GM12878 (cell line): ENCODE measurements around the gene ARHGAP15. TPM values are rescaled to one million over a fixed set of nuclear protein-coding genes. Genes with fewer than 3 reads are reported as not detected.

ENCODE experiments used
- ATAC-seq: fragments of 200-7000 bp; cut with Tn5 transposase; 3 replicates; pipeline ENCODE4 v1.9.1; 2020; ENCODE audit warnings: mild to moderate bottlenecking, moderate library complexity
- BruUV-seq: library from RNA; stranded (reverse); fragments of 400-500 nt; replicated peaks from 2 replicates; lab custom pipeline; 2021; lab: Mats Ljungman, UMichigan
- CTCF ChIA-PET: fragments of 300-600 bp; sonication (Branson Sonifier 250); formaldehyde crosslinking; extraction: SDS; loops from one replicate; lab custom pipeline; 2021; ENCODE audit warnings: inconsistent platforms; lab: Yijun Ruan, JAX
- POLR2A ChIA-PET: fragments of 350-600 bp; formaldehyde crosslinking; extraction: SDS; loops from one replicate; lab custom pipeline; 2021; ENCODE audit warnings: inconsistent platforms; lab: Charles Lee
- RAD21 ChIA-PET: fragments of 300-600 bp; sonication (Branson Sonifier 250); formaldehyde crosslinking; loops from one replicate; lab custom pipeline; 2023; ENCODE audit warnings: antibody characterized with exemption; ENCODE audit not compliant: unreplicated experiment; lab: Charles Lee
- SMC1A ChIA-PET: fragments of 300-600 bp; sonication (Branson Sonifier 250); formaldehyde crosslinking; loops from one replicate; lab custom pipeline; 2023; ENCODE audit not compliant: unreplicated experiment, uncharacterized antibody; lab: Charles Lee
- DNase-seq: peaks from one replicate; pipeline ENCODE4 v3.0.0-alpha.2; 2011; ENCODE audit warnings: low read depth, low spot score
- FAIRE-seq: peaks from 3 replicates; lab custom pipeline; 2011; peaks lifted over from hg19 to GRCh38; lab: Jason Lieb, UNC
- H2AFZ ChIP-seq: 2 replicates; pipeline ENCODE4 v1.6.0; 2011; ENCODE audit warnings: low read depth, low read length, control low read depth; ENCODE audit not compliant: control insufficient read depth
- H3K27ac ChIP-seq: 2 replicates; pipeline ENCODE4 v1.5.1; 2011; ENCODE audit warnings: control low read depth; ENCODE audit not compliant: control insufficient read depth, insufficient read depth
- H3K27me3 ChIP-seq, 2 experiments: replicated peaks in 1 of 2; 2 replicates each; pipeline versions ENCODE4 v1.6.0 to v1.6.1; 2011; ENCODE audit warnings: low read length in 1 of 2; ENCODE audit not compliant: control insufficient read depth in 2 of 2, insufficient read depth in 2 of 2
- H3K36me3 ChIP-seq, 2 experiments: 2 replicates each; pipeline ENCODE4 v1.5.1; 2011; ENCODE audit warnings: low read length in 1 of 2; ENCODE audit not compliant: control insufficient read depth in 2 of 2, insufficient read depth in 2 of 2
- H3K4me1 ChIP-seq: 2 replicates; pipeline ENCODE4 v1.6.1; 2011; ENCODE audit warnings: mild to moderate bottlenecking, low read length, moderate library complexity, mixed read lengths; ENCODE audit not compliant: control insufficient read depth, insufficient read depth
- H3K4me2 ChIP-seq: 2 replicates; pipeline ENCODE4 v1.6.0; 2011; ENCODE audit warnings: control low read depth; ENCODE audit not compliant: control insufficient read depth, insufficient read depth
- H3K4me3 ChIP-seq: fragments of 200-600 bp; sonication (generic); 2 replicates; pipeline ENCODE4 v1.5.1; 2016
- H3K79me2 ChIP-seq: 2 replicates; pipeline ENCODE4 v1.6.0; 2011; ENCODE audit warnings: low read length; ENCODE audit not compliant: control insufficient read depth, insufficient read depth
- H3K9ac ChIP-seq: 2 replicates; pipeline ENCODE4 v1.8.0; 2011; ENCODE audit warnings: low read length, control low read depth, mixed read lengths; ENCODE audit not compliant: control insufficient read depth, insufficient read depth
- H3K9me3 ChIP-seq: replicated peaks from 3 replicates; pipeline ENCODE4 v1.5.1; 2011; ENCODE audit warnings: mild to moderate bottlenecking, low read length; ENCODE audit not compliant: control insufficient read depth, insufficient read depth
- H4K20me1 ChIP-seq: 2 replicates; pipeline ENCODE4 v1.6.0; 2011; ENCODE audit not compliant: control insufficient read depth, insufficient read depth
- BACH1 ChIP-seq: fragments of 450-650 bp; IDR thresholded peaks from 2 replicates; pipeline ENCODE4 v1.6.1; 2017; ENCODE audit warnings: mild to moderate bottlenecking, borderline replicate concordance
- E2F8 ChIP-seq: fragments of 450-650 bp; IDR thresholded peaks from 2 replicates; pipeline ENCODE4 v1.6.1; 2018; ENCODE audit warnings: mild to moderate bottlenecking, low read depth, moderate library complexity; ENCODE audit not compliant: partially characterized antibody
- EED ChIP-seq: sonication (generic); IDR thresholded peaks from 2 replicates; pipeline ENCODE4 v1.6.1; 2016; ENCODE audit warnings: antibody characterized with exemption, low read depth
- EP300 ChIP-seq, 2 experiments: fragments of 150-350 bp in 1 of 2; IDR thresholded peaks; 2 replicates each; pipeline ENCODE4 v1.6.1; 2011 to 2012; ENCODE audit warnings: low read depth in 2 of 2, low read length in 2 of 2, borderline replicate concordance in 1 of 2, improper control_type of control experiment in 1 of 2, inconsistent platforms in 1 of 2; ENCODE audit not compliant: control insufficient read depth in 1 of 2
- GABPA ChIP-seq: IDR thresholded peaks from 2 replicates; pipeline ENCODE4 v1.6.1; 2014; ENCODE audit warnings: antibody characterized with exemption, low read depth, mild to moderate bottlenecking, inconsistent platforms
- LARP7 ChIP-seq: fragments of 450-650 bp; IDR thresholded peaks from 2 replicates; pipeline ENCODE4 v1.6.1; 2017; ENCODE audit warnings: mild to moderate bottlenecking
- MXI1 ChIP-seq: fragments of 150-350 bp; IDR thresholded peaks from 2 replicates; pipeline ENCODE4 v1.6.1; 2011; ENCODE audit warnings: low read depth, mild to moderate bottlenecking, inconsistent platforms, low read length, improper control_type of control experiment
- NFYA ChIP-seq: IDR thresholded peaks from 2 replicates; pipeline ENCODE4 v1.6.1; 2011; ENCODE audit warnings: low read depth, mild to moderate bottlenecking, low read length, improper control_type of control experiment, borderline replicate concordance
- PRDM15 ChIP-seq: fragments of 450-650 bp; formaldehyde crosslinking; IDR thresholded peaks from 2 replicates; pipeline ENCODE4 v1.4.0; 2020; ENCODE audit warnings: mild to moderate bottlenecking, moderate library complexity
- RAD21 ChIP-seq: IDR thresholded peaks from 2 replicates; pipeline ENCODE4 v1.6.1; 2011; ENCODE audit warnings: mild to moderate bottlenecking, low read depth, low read length, moderate library complexity; ENCODE audit not compliant: insufficient read depth
- RAD51 ChIP-seq: fragments of 450-650 bp; IDR thresholded peaks from 2 replicates; pipeline ENCODE4 v1.6.1; 2016; ENCODE audit warnings: moderate library complexity, mild to moderate bottlenecking, inconsistent platforms
- RFX5 ChIP-seq: IDR thresholded peaks from 2 replicates; pipeline ENCODE4 v1.6.1; 2011; ENCODE audit warnings: low read depth, low read length, improper control_type of control experiment
- SIN3A ChIP-seq: IDR thresholded peaks from 2 replicates; pipeline ENCODE4 v1.6.1; 2012; ENCODE audit warnings: low read depth, low read length, improper control_type of control experiment
- SKIL ChIP-seq: fragments of 450-650 bp; IDR thresholded peaks from 2 replicates; pipeline ENCODE4 v1.6.1; 2017; ENCODE audit warnings: mild to moderate bottlenecking, low read depth, inconsistent platforms; ENCODE audit not compliant: poor library complexity, severe bottlenecking
- USF2 ChIP-seq: IDR thresholded peaks from 2 replicates; pipeline ENCODE4 v1.6.1; 2011; ENCODE audit warnings: low read depth, low read length, improper control_type of control experiment, borderline replicate concordance
- WGBS: methylation state at CpG from one replicate; pipeline ENCODE4 v1.1.6; 2016; ENCODE audit warnings: low lambda C conversion rate; ENCODE audit not compliant: insufficient replicate concordance, insufficient coverage; ENCODE audit errors: missing lambda C conversion rate; 5-methylcytosine and 5-hydroxymethylcytosine counted together
- in situ Hi-C: fragments of 300-500 bp; cut with MboI; formaldehyde crosslinking; loops from 9 replicates; pipeline ENCODE4 v1.14.3; 2018; ENCODE audit warnings: mixed read lengths
- intact Hi-C: fragments of 100-400 bp; cut with micrococcal nuclease; formaldehyde crosslinking; loops from one replicate; pipeline ENCODE4 v1.14.2; 2022; ENCODE audit not compliant: unreplicated experiment
- polyA plus RNA-seq, 11 experiments: library from polyadenylated mRNA; depleted of rRNA in 4 of 11; unstranded in 6 of 11; stranded (reverse) in 5 of 11; fragments of >200 nt; fragmentation: Nextera tagmentation in 4 of 11; fragmentation: Illumina TruSeq in 1 of 11; extraction: Ambion mirVana in 4 of 11; extraction: Trizol in 1 of 11; gene quantifications; 1 replicate in 1 of 11; 2 replicates in 10 of 11; pipeline versions ENCODE4 v1.2.1 to v1.2.3, GENCODE V29; 2011 to 2016; ENCODE audit warnings: inconsistent platforms in 2 of 11, missing spikeins in 2 of 11, low read depth in 1 of 11
- total RNA-seq, 4 experiments: library from RNA; depleted of rRNA in 3 of 4; stranded (reverse); fragments of >200 nt in 3 of 4; fragmentation: Illumina TruSeq in 1 of 4; extraction: Trizol in 1 of 4; gene quantifications; 2 replicates each; pipeline versions ENCODE4 v1.2.1 to v1.2.3, GENCODE V29; 2013 to 2021

Gene ARHGAP15
- total and polyA plus RNA-seq, 10 of the 15 experiments (the other 5 are each of a cell fraction or from before 2014, with no cell fraction given): 38.0 to 92.6 (median 66.7) TPM

GRCh38 chr2:143700865-143701264 is 571.6 kb downstream of the ARHGAP15 start:
- FAIRE-seq (no peak), DNase-seq (no peak), ATAC-seq (no peak)
- H3K79me2 ChIP-seq: no peaks in the 10 kb centered on the region
- intact Hi-C loops (no loop called here), in situ Hi-C loops (no loop called here)
- no peaks in the 10 kb centered on the region for H3K27me3 ChIP-seq
- no peak overlapping the region for H3K9ac ChIP-seq
- no peaks in the 10 kb centered on the region for H4K20me1 ChIP-seq
- peaks cover 28% of the 10 kb centered on the region for H3K4me1 ChIP-seq
- ChIA-PET RAD21 (no interaction called here), CTCF (interaction anchor here (1.3 to 4.1 kb wide), 3 partner anchors 11 to 310 kb away, joined by 3 to 23 read pairs (median 9); no protein-coding TSS in a partner anchor), POLR2A (no interaction called here), SMC1A (interaction anchor here (0.8 to 2.5 kb wide), 3 partner anchors 14 to 36 kb away, joined by 3 to 10 read pairs (median 3); no protein-coding TSS in a partner anchor)
- no peak overlapping the region for H3K4me2 ChIP-seq
- BruUV-seq: no TSS peak
- H3K4me3 ChIP-seq: no peak overlapping the region
- no peak overlapping the region for H3K27ac ChIP-seq
- no peaks in the 10 kb centered on the region; a peak in 1 of 4 replicates for H3K36me3 ChIP-seq
- H2AFZ ChIP-seq: no peak overlapping the region
- no peaks in the 10 kb centered on the region for H3K9me3 ChIP-seq
- WGBS: 88% methylated on average over 2 of the region's 2 CpGs
- no peak for TF ChIP-seq RAD51
- no peak for TF ChIP-seq NFYA
- no peak for TF ChIP-seq GABPA
- no peak for TF ChIP-seq MXI1
- TF ChIP-seq SIN3A: no peak
- TF ChIP-seq BACH1: no peak
- TF ChIP-seq EP300 (IDR thresholded peaks at IDR 0.05; ENCODE audit: borderline replicate concordance in 1 of 2, control insufficient read depth in 1 of 2, low read depth in 2 of 2, low read length in 2 of 2): no peak
- no peak for TF ChIP-seq EED
- TF ChIP-seq PRDM15: no peak
- TF ChIP-seq LARP7: no peak
- no peak for TF ChIP-seq RAD21
- TF ChIP-seq RFX5: no peak
- no peak for TF ChIP-seq E2F8
- TF ChIP-seq SKIL: no peak
- TF ChIP-seq USF2: no peak
